ENCODE data around the gene ITGAD.

DNA sequence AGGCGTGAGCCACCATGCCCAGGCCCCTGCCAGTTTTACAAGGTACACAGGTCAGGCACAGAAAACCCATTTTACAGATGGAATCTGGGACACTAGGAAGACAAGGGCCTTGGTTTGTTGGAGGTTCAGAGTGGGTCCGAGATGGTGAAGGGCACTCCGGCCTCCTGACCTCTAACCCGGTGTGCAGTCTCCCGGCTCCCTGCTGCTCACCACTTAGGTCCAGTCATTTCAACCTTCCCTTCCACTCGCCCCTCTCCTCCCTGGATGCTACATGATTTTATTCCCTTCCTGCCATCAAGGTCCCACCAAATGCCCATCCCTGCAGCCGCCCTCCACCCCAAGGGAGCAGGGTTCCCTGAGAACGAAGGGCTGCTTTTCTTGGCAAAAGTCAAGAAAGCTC lies 29.4 kb upstream of the ITGAD start:
- no peak for TF ChIP-seq NFAT5 (CRISPR knock-in tag; IDR thresholded peaks at IDR 0.05)
- no peak for TF ChIP-seq ZBTB26 (CRISPR knock-in tag; IDR thresholded peaks at IDR 0.05; ENCODE audit: borderline replicate concordance)
- TF ChIP-seq CTCF (CRISPR knock-in tag; IDR thresholded peaks at IDR 0.05) = no peak
- TF ChIP-seq ELF1 (CRISPR knock-in tag; IDR thresholded peaks at IDR 0.05) = no peak
- no peak for TF ChIP-seq POLR2AphosphoS5 (IDR thresholded peaks at IDR 0.05; ENCODE audit: low read depth, low read length)
- TF ChIP-seq ZSCAN9 (CRISPR knock-in tag; IDR thresholded peaks at IDR 0.05; ENCODE audit: borderline replicate concordance) = no peak
- TF ChIP-seq, protein P1, sequence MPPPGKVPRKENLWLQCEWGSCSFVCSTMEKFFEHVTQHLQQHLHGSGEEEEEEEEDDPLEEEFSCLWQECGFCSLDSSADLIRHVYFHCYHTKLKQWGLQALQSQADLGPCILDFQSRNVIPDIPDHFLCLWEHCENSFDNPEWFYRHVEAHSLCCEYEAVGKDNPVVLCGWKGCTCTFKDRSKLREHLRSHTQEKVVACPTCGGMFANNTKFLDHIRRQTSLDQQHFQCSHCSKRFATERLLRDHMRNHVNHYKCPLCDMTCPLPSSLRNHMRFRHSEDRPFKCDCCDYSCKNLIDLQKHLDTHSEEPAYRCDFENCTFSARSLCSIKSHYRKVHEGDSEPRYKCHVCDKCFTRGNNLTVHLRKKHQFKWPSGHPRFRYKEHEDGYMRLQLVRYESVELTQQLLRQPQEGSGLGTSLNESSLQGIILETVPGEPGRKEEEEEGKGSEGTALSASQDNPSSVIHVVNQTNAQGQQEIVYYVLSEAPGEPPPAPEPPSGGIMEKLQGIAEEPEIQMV (CRISPR knock-in tag; IDR thresholded peaks at IDR 0.05; ENCODE audit: low read depth) = no peak
- TF ChIP-seq UBTF (CRISPR knock-in tag; IDR thresholded peaks at IDR 0.05) = no peak
- no peak for TF ChIP-seq HMGXB4 (CRISPR knock-in tag; IDR thresholded peaks at IDR 0.05; ENCODE audit: borderline replicate concordance in 1 of 2, low read depth in 1 of 2)
- TF ChIP-seq ZNF225 (CRISPR knock-in tag; IDR thresholded peaks at IDR 0.05) = no peak

Measured in HepG2 (cell line).